Neural cell (in vitro differentiated cells): ENCODE results near the gene AKR7A2. TPM values are rescaled to one million over a fixed set of nuclear protein-coding genes. Genes with fewer than 3 reads are reported as not detected.

Experiments used
- H2AFZ ChIP-seq: fragments of 200-600, 300-800 bp; sonication (generic), shearing (Covaris generic); 2 replicates; pipeline ENCODE4 v1.6.0; 2014; ENCODE audit warnings: low read depth, mild to moderate bottlenecking, antibody characterized with exemption, low read length, moderate library complexity
- H3F3A ChIP-seq: fragments of 200-600 bp; shearing (Covaris generic); 2 replicates; pipeline ENCODE4 v1.6.1; 2016; ENCODE audit warnings: mild to moderate bottlenecking, moderate library complexity, mixed read lengths, antibody characterized with exemption, low read length; ENCODE audit not compliant: insufficient read depth, poor library complexity, severe bottlenecking
- H3K27ac ChIP-seq: fragments of 200-600, 300-800 bp; sonication (generic), shearing (Covaris generic); 2 replicates; pipeline ENCODE4 v1.5.1; 2014; ENCODE audit warnings: mild to moderate bottlenecking, low read length, moderate library complexity
- H3K27me3 ChIP-seq: fragments of 300-800, 200-600 bp; sonication (generic), shearing (Covaris generic); 2 replicates; pipeline ENCODE4 v1.6.0; 2014; ENCODE audit warnings: mild to moderate bottlenecking, low read depth, low read length, moderate library complexity; ENCODE audit not compliant: insufficient read depth
- H3K36me3 ChIP-seq: fragments of 300-800, 200-600 bp; sonication (generic), shearing (Covaris generic); 2 replicates; pipeline ENCODE4 v1.5.1; 2014; ENCODE audit warnings: mild to moderate bottlenecking, antibody characterized with exemption, low read length, moderate library complexity; ENCODE audit not compliant: insufficient read depth
- H3K4me2 ChIP-seq: fragments of 300-800, 200-600 bp; sonication (generic), shearing (Covaris generic); 2 replicates; pipeline ENCODE4 v1.6.0; 2014; ENCODE audit warnings: mild to moderate bottlenecking, low read length
- H3K4me3 ChIP-seq: fragments of 300-800, 200-600 bp; sonication (generic), shearing (Covaris generic); 2 replicates; pipeline ENCODE4 v1.5.1; 2014; ENCODE audit warnings: mild to moderate bottlenecking, low read length, moderate library complexity
- H3K79me2 ChIP-seq: fragments of 200-600 bp; shearing (Covaris generic); replicated peaks from 2 replicates; pipeline ENCODE4 v1.6.0; 2014; ENCODE audit warnings: mild to moderate bottlenecking, low read length, moderate library complexity; ENCODE audit not compliant: insufficient read depth
- H3K9ac ChIP-seq: fragments of 300-800, 200-600 bp; sonication (generic), shearing (Covaris generic); 2 replicates; pipeline ENCODE4 v1.6.1; 2016; ENCODE audit warnings: mild to moderate bottlenecking, low read length, mixed read lengths
- H3K9me2 ChIP-seq: fragments of 200-600 bp; shearing (Covaris generic); 2 replicates; pipeline ENCODE4 v1.6.1; 2016; ENCODE audit warnings: mild to moderate bottlenecking, low read length, mixed read lengths; ENCODE audit not compliant: insufficient read depth
- H3K9me3 ChIP-seq: fragments of 200-600, 300-800 bp; sonication (generic), shearing (Covaris generic); 2 replicates; pipeline ENCODE4 v1.6.1; 2016; ENCODE audit warnings: mild to moderate bottlenecking, mixed run types, low read length, moderate library complexity, mixed read lengths
- H4K20me1 ChIP-seq: fragments of 200-600 bp; shearing (Covaris generic); 2 replicates; pipeline ENCODE4 v1.6.1; 2016; ENCODE audit warnings: mild to moderate bottlenecking, mixed run types; ENCODE audit not compliant: insufficient read depth
- CTCF ChIP-seq: fragments of 450-650 bp; IDR thresholded peaks from 2 replicates; pipeline ENCODE4 v1.5.1; 2014; ENCODE audit warnings: antibody characterized with exemption, mild to moderate bottlenecking, moderate library complexity; ENCODE audit not compliant: poor library complexity, severe bottlenecking
- EP300 ChIP-seq: fragments of 450-650 bp; conservative IDR thresholded peaks from 2 replicates; pipeline ENCODE4 v1.6.1; 2014; ENCODE audit warnings: antibody characterized with exemption, mild to moderate bottlenecking, moderate library complexity; ENCODE audit not compliant: poor library complexity, severe bottlenecking
- EZH2 ChIP-seq: fragments of 200-600, 300-800 bp; shearing (Covaris generic), sonication (generic); IDR thresholded peaks from 2 replicates; pipeline ENCODE4 v1.6.1; 2014; ENCODE audit warnings: antibody characterized with exemption, low read length, borderline replicate concordance, mild to moderate bottlenecking; ENCODE audit not compliant: insufficient read depth, poor library complexity, severe bottlenecking
- MXI1 ChIP-seq: fragments of 450-650 bp; conservative IDR thresholded peaks from 2 replicates; pipeline ENCODE4 v1.6.1; 2014; ENCODE audit warnings: antibody characterized with exemption, mild to moderate bottlenecking; ENCODE audit not compliant: poor library complexity, severe bottlenecking
- POLR2AphosphoS5 ChIP-seq: IDR thresholded peaks from 2 replicates; pipeline ENCODE4 v1.6.1; 2012
- RAD21 ChIP-seq: fragments of 450-650 bp; conservative IDR thresholded peaks from 2 replicates; pipeline ENCODE4 v1.6.1; 2014; ENCODE audit warnings: antibody characterized with exemption, mild to moderate bottlenecking, moderate library complexity
- REST ChIP-seq: IDR thresholded peaks from 2 replicates; pipeline ENCODE4 v1.6.1; 2012; ENCODE audit warnings: borderline replicate concordance
- SMC3 ChIP-seq: fragments of 450-650 bp; conservative IDR thresholded peaks from 2 replicates; pipeline ENCODE4 v1.6.1; 2014; ENCODE audit warnings: antibody characterized with exemption, mild to moderate bottlenecking, moderate library complexity; ENCODE audit not compliant: poor library complexity
- TAF1 ChIP-seq: IDR thresholded peaks from 2 replicates; pipeline ENCODE4 v1.6.1; 2012; ENCODE audit warnings: low read depth
- polyA plus RNA-seq: library from polyadenylated mRNA; depleted of rRNA; stranded (reverse); fragments of >200 nt; gene quantifications from 2 replicates; pipeline ENCODE4 v1.2.3, GENCODE V29; 2014

Gene AKR7A2
- polyA plus RNA-seq, 1 donor from 2014 or later: 50.6 TPM

- Histone ChIP-seq H4K20me1 (no peaks in the 10 kb centered on the region), H3F3A (no peaks in the 10 kb centered on the region), H2AFZ (no peak overlapping the region), H3K9me2 (no peaks in the 10 kb centered on the region), H3K9me3 (no peaks in the 10 kb centered on the region), H3K36me3 (no peaks in the 10 kb centered on the region), H3K27ac (no peak overlapping the region), H3K9ac (no peak overlapping the region), H3K79me2 (no peaks in the 10 kb centered on the region), H3K4me2 (no peak overlapping the region), H3K4me3 (no peak overlapping the region), H3K27me3 (no peaks in the 10 kb centered on the region)
- no peak for TF ChIP-seq MXI1
- no peak for TF ChIP-seq EP300
- no peak for TF ChIP-seq REST
- no peak for TF ChIP-seq TAF1
- TF ChIP-seq POLR2AphosphoS5: no peak
- TF ChIP-seq SMC3: no peak
These were observed 51.5 kb downstream of the AKR7A2 start for GRCh38 chr1:19260211-19261138.

GRCh38 chr1:19258353-19258752 lies 53.6 kb downstream of the AKR7A2 start:
- H3K36me3 ChIP-seq: no peaks in the 10 kb centered on the region
- H3K79me2 ChIP-seq: peaks cover 3% of the 10 kb centered on the region
- no peak overlapping the region for H3K9ac ChIP-seq
- no peaks in the 10 kb centered on the region for H4K20me1 ChIP-seq
- H3K27ac ChIP-seq: no peak overlapping the region
- no peaks in the 10 kb centered on the region for H3K9me2 ChIP-seq
- H2AFZ ChIP-seq: no peak overlapping the region
- TF ChIP-seq EZH2 (no peak), RAD21 (no peak), EP300 (no peak), TAF1 (no peak), SMC3 (no peak), CTCF (no peak), MXI1 (no peak), REST (no peak)
- H3K9me3 ChIP-seq: no peaks in the 10 kb centered on the region
- no peak overlapping the region for H3K4me2 ChIP-seq
- no peaks in the 10 kb centered on the region for H3F3A ChIP-seq
- H3K4me3 ChIP-seq: no peak overlapping the region
- H3K27me3 ChIP-seq: no peaks in the 10 kb centered on the region
